GM19043 (cell line): Measurements from ENCODE around the gene HPCAL1.
"Not testable (repeated sequence)": the region's sequence is repeated elsewhere in the genome, so short reads cannot be mapped to it uniquely, and the experiment has no call there.

ENCODE experiments used
- ATAC-seq: cut with Tn5 transposase; IDR thresholded peaks from one replicate; pipeline ENCODE4 v1.9.1; 2021; ENCODE audit warnings: low read depth; ENCODE audit not compliant: unreplicated experiment

Gene HPCAL1

DNA sequence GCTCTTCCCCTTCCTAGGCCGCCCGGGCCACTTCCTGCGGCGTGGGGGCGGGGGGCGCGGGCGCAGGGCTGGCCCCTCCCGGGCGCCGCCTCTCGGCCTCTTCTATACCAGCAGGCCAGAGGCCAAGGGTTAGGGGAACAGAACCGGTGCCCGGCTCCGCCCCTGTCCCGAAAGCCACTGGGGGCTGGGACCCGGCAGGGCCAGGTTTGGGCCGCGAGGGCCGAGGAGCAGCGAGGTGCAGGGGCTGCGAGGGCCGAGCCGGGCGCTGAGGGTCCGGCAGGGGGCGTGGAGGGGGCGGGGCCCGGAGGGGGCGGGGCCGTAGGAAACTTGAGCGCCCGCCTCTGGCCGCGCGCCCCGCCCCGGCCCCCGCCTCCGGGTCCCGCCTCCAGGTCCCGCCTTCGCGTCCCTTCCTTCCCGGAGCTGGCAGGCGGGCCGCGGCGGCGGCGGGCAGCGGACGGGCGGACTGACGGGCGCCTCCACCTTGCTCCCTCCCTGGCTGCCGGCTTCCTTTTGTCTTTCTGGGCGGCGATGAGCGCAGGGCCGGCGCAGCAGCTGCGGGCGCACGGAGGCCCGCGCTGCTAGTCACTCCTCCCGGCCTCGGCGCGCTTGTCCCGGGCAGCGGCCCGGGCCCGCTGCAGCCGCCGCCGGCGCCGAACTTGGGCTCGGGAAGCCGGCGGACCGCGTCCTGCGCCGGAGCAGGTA is at the start of gene HPCAL1:
HPCAL1 (plus strand) TSS at position 426 of the 702 bp plus-strand sequence. CDS start 116,854 bp downstream, outside the sequence.
- ATAC-seq = peak; percentile 73

GRCh38 chr2:10253596-10254372 is 48.9 kb upstream of the HPCAL1 start:
- no peak for ATAC-seq

GRCh38 chr2:10254373-10255188 is 48.1 kb upstream of the HPCAL1 start:
- no peak for ATAC-seq

DNA sequence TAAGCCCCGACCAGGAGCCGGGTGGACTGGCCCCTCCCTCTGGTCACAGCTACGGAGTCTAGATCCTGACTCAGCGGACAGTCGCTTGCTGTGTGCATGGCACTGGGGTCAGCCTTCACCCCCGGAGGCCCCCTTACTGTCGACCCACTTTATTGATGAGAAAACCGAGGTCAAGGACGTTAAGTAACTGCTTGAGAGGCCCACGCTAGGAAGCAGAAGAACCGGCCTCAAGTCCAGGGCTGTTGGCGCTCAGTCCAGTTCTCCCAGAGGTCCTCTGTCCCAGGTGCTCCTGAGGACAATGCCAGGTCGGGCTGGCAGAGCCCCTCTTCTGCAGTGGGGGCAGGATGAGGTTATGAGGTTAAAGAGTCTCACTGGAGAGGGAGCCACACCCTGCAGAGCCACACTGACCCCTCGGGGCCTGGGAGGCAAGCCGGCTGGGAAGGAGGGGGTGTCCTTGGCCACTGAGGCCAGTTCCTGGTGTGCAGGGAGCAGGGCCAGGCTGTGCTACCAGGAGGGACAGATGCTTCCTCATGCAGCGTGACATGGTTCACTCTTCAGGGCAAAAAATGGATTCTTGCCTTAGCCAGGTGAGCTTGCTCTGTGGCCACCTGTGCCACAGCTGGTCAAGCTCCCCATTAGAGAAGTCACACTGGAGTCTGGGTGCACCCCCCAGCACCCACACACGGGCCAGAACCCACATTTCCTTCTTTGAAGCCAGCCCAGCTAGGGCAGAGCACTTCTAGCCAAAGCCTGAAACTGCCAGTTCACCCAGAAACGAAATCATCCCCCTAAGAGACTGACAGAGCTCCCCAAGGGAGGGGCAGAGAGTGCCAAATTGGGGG is 47.3 kb upstream of the HPCAL1 start:
- ATAC-seq = no peak

- ATAC-seq = no peak
These were observed 46.6 kb upstream of the HPCAL1 start for GRCh38 chr2:10256031-10256514.

DNA sequence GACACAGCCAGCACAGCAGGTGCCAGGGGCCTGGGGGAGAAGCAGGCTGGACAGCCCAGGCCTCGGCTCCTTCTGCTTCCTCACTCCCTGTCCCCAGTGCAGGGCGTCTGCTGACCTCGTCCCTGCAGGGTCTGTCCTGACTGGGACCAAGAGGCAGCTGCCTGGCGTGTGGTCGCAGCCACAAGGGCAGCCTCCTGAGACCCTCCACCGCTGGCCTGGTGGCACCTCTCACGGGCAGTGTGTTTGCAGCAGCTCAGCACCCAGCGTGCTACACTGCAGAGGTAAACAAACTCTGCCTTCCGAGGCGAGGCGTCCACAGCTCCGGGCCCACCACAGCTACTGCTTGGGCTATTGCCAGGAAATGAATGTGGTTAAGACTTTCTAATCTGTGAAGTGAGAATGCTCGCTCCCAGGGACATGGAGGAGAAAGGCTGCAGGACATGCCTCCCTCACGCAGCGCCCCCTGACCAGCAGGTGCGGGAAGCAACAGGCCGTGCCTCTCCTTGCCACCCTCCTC is 46.1 kb upstream of the HPCAL1 start:
- ATAC-seq = no peak

DNA sequence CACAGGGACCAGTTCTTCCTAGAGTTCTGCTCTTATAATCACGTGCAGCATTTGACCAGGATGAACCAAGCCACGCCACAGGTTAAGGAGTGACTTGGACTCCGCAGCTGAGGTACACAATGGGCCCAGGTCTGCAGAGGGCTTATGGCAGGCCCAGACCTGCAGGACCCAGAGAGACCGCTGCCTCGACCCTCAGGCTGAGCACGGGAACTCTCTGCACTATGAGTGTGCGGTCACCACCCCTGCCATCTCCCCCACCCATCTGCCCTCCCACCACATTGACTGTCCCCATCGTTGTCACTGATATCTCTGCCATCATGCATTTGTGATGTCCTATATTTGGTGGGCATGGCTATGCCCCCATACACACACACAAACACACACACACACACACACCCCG is 45.7 kb upstream of the HPCAL1 start:
- no peak for ATAC-seq

DNA sequence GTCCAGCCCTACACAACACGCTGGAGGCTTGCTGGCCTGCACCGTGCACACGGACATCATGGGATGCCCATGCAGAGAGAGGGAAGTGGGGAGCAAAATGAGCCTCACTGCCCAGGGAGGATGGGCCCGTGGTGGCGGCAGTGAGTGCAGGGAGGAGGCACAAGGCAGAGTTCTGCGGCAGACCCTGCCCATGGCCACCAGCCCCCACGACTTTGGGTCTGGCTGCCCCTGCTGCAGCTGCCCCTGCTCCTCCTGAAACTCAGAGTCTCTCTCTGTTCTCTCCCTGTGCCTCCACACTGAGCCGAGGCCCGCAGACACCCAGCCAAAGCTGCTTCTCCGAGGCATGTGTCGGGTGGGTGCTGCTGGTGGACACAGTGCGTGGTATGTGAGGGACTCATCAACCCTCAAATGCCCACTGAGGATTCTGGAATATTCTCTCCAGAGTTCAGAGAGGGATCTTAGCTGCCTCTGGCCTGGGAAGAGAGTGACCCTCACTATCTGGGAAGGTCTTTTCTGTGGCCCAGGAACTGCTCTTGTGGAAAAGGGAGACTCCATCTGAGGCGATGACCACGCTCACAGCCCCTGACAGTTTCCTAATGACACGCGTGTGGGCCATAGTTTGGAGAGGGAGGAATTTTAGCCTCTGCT is 45.1 kb upstream of the HPCAL1 start:
- no peak for ATAC-seq

DNA sequence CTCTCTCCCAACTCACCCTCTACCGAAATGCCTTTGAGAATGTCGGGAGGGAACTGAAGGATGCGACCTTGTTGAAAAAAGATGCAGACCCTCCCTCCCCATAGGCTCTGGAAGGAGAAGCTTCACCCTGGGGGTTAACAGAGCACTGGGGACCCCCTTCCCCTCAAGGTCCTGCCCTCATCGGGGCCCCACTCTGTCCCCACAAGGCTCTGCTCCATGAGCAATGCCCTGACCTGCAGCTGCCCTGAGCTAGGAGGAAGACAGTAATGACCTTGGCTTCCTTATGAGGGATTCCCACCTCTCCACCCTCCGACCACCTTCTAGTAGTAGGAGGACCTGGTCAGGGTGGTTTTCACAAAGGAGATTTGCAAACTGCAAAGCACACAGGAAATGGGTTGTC is 44.4 kb upstream of the HPCAL1 start:
- ATAC-seq = no peak

DNA sequence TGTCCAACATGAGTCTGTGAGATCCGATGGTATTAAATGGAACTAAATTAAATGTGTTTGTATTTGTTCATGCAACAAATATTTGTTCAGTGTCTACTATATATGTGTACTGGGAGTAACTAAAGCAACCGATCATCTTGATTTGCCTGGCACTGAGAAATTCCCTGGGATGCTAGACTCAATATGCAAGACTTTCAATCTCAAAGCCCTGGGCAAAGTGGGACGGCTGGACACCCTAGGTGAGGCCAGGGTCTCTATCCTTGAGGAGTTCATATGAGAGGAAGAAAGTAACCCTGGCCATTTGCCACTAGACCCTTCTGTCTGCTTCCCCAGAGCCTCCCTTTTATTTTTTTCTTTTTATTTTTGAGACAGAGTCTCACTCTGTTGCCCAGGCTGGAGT is 44.0 kb upstream of the HPCAL1 start:
- no peak for ATAC-seq

DNA sequence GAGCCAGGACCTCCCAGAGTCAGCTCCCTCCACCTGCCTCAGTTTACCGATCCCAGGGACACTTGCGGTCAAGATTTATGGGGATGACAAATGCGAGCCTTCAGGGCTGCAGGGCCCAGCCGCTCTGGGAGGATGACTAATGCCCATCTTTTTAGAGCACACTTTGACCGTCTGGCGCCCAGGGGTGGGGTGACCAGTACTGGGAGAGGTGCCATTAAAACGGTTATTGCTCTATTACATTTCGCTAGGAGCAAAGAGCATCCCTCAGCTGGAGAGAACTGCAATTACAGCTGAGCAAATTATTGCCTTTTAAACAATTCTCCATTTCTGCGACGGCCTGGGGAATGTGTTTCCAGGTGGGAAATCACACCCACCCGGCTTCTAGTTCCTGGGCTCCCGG is 42.6 kb upstream of the HPCAL1 start:
- no peak for ATAC-seq

DNA sequence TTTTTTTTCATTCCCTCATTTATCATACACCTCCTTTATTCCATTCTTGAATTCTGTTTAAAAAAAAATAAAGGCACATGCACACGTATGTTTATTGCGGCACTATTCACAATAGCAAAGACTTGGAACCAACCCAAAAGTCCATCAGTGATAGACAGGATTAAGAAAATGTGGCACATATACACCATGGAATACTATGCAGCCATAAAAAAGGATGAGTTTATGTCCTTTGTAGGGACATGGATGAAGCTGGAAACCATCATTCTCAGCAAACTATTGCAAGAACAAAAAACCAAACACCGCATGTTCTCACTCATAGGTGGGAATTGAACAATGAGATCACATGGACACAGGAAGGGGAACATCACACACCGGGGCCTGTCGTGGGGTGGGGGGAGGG is 39.2 kb upstream of the HPCAL1 start:
- ATAC-seq = not testable (repeated sequence)

- no peak for ATAC-seq
These were observed 38.0 kb upstream of the HPCAL1 start for GRCh38 chr2:10264506-10265328.

GRCh38 chr2:10265329-10266132 is 37.2 kb upstream of the HPCAL1 start:
- ATAC-seq = no peak

GRCh38 chr2:10266133-10266620 is 36.5 kb upstream of the HPCAL1 start:
- ATAC-seq = no peak

GRCh38 chr2:10267036-10267435 is 35.7 kb upstream of the HPCAL1 start:
- ATAC-seq = no peak

DNA sequence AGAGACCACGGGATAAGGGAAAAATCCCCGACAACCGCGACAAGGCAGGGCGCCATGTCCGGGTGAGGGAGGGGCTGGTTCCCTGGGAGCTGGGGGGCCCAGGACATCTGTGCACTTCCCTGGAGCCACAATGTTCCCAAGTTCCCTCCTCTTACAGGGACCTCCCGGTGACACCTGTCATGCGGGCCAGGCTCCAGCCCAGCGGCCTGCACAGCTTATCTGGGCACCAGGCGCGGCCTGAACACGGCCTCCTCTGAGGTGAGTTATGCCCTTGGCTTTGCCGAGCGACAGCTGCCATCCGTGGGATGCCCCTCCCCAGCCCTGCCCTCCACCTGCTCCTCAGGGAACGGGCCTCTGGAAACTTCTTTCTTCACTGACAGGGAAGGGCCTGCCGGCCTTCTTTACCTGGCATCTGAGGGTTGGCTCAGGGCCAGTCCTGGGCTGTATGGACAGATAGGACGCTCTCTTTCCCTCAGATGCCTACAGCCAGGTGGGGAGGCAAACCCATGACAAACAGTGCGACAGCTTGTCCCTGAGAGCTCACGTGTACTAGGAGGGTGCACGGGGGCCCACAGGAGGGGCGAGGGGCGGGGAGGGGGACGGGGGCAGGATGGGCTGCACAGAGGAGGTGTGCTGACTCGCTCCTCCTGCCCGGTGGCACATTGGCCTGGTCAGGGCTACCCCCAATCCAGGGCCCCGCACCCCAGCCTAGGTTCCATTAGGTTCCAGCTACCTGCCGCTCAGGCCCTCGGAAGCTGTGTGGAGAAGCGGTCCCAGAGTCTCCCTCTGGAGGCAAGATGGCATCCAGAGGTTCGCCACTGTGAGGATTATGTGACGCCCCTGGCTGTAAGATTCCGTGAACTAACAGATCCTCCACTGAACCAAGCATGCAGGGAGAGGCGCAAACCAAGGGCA is 34.9 kb upstream of the HPCAL1 start:
- no peak for ATAC-seq
